SJSA1 (cell line): ENCODE results near the gene PROX2. TPM values are rescaled to one million over a fixed set of nuclear protein-coding genes. Genes with fewer than 3 reads are reported as not detected.

Source experiments
- DNase-seq, 2 experiments: peaks; one replicate each; pipeline ENCODE4 v3.0.0-alpha.2; 2015 to 2020; ENCODE audit warnings: low spot score in 2 of 2, low read depth in 1 of 2
- H3K27ac ChIP-seq: fragments of 250-450 bp; sonication (Bioruptor Pico); 2 replicates; pipeline ENCODE4 v1.5.1; 2020; ENCODE audit warnings: mild to moderate bottlenecking, moderate library complexity
- H3K27me3 ChIP-seq: fragments of 250-450 bp; sonication (Bioruptor Pico); replicated peaks from 2 replicates; pipeline ENCODE4 v1.5.1; 2020; ENCODE audit warnings: mild to moderate bottlenecking, moderate library complexity
- H3K36me3 ChIP-seq: fragments of 250-450 bp; sonication (Bioruptor Pico); 2 replicates; pipeline ENCODE4 v1.5.1; 2020; ENCODE audit warnings: mild to moderate bottlenecking
- H3K4me1 ChIP-seq: fragments of 250-450 bp; sonication (Bioruptor Pico); replicated peaks from 2 replicates; pipeline ENCODE4 v1.6.1; 2021; ENCODE audit warnings: mild to moderate bottlenecking
- H3K4me3 ChIP-seq: fragments of 250-450 bp; sonication (Bioruptor Pico); 2 replicates; pipeline ENCODE4 v1.5.1; 2020; ENCODE audit warnings: mild to moderate bottlenecking
- H3K9me3 ChIP-seq: fragments of 250-450 bp; sonication (Bioruptor Pico); replicated peaks from 2 replicates; pipeline ENCODE4 v1.5.1; 2020; ENCODE audit warnings: mild to moderate bottlenecking
- total RNA-seq: library from RNA; depleted of rRNA; stranded (reverse); fragments of >200 nt; shearing (Covaris generic); gene quantifications from 2 replicates; pipeline ENCODE4 v1.2.3, GENCODE V29; 2014

Gene PROX2
- total RNA-seq, 1 experiment from 2014 or later = not detected

DNA sequence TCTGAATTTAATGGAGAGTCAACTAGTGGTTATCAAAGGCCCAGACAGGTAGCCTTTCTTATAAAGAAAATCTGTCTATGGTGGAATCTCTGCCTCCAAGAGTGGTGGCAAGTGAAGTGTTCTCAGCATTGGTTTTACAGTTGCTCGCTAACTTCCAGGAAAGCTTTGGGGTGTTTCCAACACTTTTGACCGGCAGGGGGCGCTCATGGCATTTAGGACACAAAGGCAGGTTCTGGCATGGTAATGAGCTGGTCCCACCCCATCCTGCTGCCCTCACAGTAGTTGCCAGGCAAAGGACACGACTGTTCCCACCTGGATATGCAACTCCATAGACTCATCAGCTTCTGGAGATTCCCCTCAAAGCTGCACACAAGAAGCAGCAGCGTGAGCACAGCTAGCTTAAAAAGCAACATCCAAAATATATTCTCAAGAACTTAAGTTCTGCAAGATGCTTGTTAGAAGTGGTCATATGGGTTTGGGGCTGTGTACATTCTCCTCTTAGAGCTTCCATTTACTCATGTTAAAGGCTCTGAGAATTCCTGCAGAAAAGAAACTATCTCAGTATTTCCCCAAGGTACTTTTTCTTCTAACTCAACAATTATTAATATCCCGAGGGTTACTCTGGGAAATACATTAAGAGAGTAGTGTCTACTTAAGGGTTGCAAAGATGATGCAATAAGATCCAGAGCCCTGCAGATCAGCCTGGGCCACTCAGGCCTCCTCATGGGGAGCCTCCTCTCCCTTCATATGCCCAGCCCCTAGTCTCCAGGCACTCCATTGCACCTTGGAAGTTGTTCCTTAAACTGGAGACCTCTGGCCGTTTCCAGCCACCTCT, 14.8 kb downstream of the PROX2 start:
- H3K36me3 ChIP-seq = no peaks in the 10 kb centered on the region
- DNase-seq = peak; percentile 52 to 84
- no peak overlapping the region for H3K27ac ChIP-seq
- H3K27me3 ChIP-seq = no peaks in the 10 kb centered on the region
- H3K4me1 ChIP-seq = no peaks in the 10 kb centered on the region
- no peak overlapping the region for H3K4me3 ChIP-seq
- no peaks in the 10 kb centered on the region for H3K9me3 ChIP-seq

GRCh38 chr14:74859757-74860552, 16.0 kb downstream of the PROX2 start:
- DNase-seq = no peak
- Histone ChIP-seq H3K27ac (no peak overlapping the region), H3K36me3 (no peaks in the 10 kb centered on the region), H3K27me3 (no peaks in the 10 kb centered on the region), H3K4me3 (no peak overlapping the region), H3K4me1 (no peaks in the 10 kb centered on the region), H3K9me3 (no peaks in the 10 kb centered on the region)

GRCh38 chr14:74858022-74858421, 17.9 kb downstream of the PROX2 start:
- Histone ChIP-seq H3K27me3 (no peaks in the 10 kb centered on the region), H3K4me1 (peaks cover 3% of the 10 kb centered on the region; the same call in 1 of the 2 replicates), H3K27ac (no peak overlapping the region), H3K36me3 (no peaks in the 10 kb centered on the region), H3K4me3 (no peak overlapping the region), H3K9me3 (no peaks in the 10 kb centered on the region)
- no peak for DNase-seq

DNA sequence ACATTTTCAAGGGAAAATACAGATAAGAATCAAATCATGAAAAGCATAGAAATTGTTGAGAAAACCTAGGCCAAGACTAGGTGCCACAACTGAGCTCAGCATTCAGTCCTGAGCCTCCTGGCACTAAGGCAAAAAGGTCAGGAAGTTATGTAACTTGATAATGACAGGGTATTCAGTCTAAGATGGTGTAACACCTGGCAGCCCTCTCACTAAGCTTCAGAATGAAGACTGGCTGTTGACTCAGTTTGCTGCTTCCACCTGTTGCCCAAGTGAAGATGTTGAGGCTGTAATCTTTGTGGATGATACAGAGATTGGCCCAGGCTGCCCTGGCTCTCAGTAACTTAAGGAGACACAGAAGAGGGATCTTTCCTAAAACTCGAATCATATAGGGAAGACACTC, 19.6 kb downstream of the PROX2 start:
- Histone ChIP-seq H3K4me3 (no peak overlapping the region), H3K27me3 (no peaks in the 10 kb centered on the region), H3K27ac (no peak overlapping the region), H3K4me1 (peaks cover 8% of the 10 kb centered on the region; the same call in 1 of the 2 replicates), H3K9me3 (no peaks in the 10 kb centered on the region), H3K36me3 (no peaks in the 10 kb centered on the region)
- no peak for DNase-seq

DNA sequence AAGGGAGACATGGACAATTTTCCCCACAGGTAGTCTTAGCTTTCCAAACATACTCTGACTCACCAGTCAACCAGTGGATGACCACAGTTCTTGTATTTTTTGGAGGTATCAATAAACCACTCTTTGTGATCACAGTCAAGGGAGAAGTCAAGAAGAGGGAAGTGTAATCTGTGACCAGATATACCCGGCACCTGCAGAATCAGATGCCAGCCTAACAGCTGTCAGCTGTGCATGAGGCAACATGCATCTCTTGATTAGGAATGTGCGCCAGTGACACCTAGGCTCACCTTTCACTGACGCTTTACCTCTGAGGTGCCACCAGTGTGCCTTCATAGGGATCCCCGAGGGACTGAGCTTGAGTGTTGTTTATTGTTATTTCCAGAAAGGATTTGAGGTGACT, 20.0 kb downstream of the PROX2 start:
- Histone ChIP-seq H3K9me3 (no peaks in the 10 kb centered on the region), H3K36me3 (no peaks in the 10 kb centered on the region), H3K4me3 (no peak overlapping the region), H3K4me1 (peaks cover 8% of the 10 kb centered on the region; the same call in 1 of the 2 replicates), H3K27ac (no peak overlapping the region), H3K27me3 (no peaks in the 10 kb centered on the region)
- no peak for DNase-seq

- no peaks in the 10 kb centered on the region for H3K9me3 ChIP-seq
- no peaks in the 10 kb centered on the region for H3K27me3 ChIP-seq
- peaks cover 8% of the 10 kb centered on the region; the same call in 1 of the 2 replicates for H3K4me1 ChIP-seq
- H3K27ac ChIP-seq = no peak overlapping the region
- no peak for DNase-seq
- H3K36me3 ChIP-seq = no peaks in the 10 kb centered on the region
- no peak overlapping the region for H3K4me3 ChIP-seq
Observed at GRCh38 chr14:74855021-74855420, 20.9 kb downstream of the PROX2 start.

DNA sequence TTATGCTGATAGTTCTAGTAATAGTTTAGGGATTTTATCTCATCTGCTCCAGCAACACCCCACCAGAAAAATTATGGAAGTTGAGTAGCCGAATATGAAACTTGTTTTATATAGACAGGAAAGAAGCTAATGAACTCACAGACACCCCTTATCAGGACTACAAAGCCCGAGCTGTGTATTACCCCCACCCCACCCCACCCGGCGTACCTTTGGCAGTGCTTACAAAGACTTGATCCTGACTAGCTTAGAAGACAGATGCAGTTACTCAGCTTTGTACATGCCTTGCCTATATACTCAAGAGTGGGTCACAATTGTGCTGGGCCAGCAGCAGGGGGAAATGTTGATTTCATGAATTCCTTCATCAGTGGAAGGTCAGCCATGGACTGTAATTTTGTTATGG, 22.4 kb downstream of the PROX2 start:
- H3K36me3 ChIP-seq = no peaks in the 10 kb centered on the region
- no peaks in the 10 kb centered on the region for H3K9me3 ChIP-seq
- H3K27ac ChIP-seq = no peak overlapping the region
- no peak overlapping the region for H3K4me3 ChIP-seq
- H3K4me1 ChIP-seq = peaks cover 8% of the 10 kb centered on the region; the same call in 1 of the 2 replicates
- no peak for DNase-seq
- H3K27me3 ChIP-seq = no peaks in the 10 kb centered on the region

GRCh38 chr14:74852922-74853530, 22.9 kb downstream of the PROX2 start:
- Histone ChIP-seq H3K27me3 (no peaks in the 10 kb centered on the region), H3K4me3 (no peak overlapping the region), H3K9me3 (no peaks in the 10 kb centered on the region), H3K27ac (no peak overlapping the region), H3K4me1 (peaks cover 8% of the 10 kb centered on the region; the same call in 1 of the 2 replicates), H3K36me3 (no peaks in the 10 kb centered on the region)
- DNase-seq = no peak

DNA sequence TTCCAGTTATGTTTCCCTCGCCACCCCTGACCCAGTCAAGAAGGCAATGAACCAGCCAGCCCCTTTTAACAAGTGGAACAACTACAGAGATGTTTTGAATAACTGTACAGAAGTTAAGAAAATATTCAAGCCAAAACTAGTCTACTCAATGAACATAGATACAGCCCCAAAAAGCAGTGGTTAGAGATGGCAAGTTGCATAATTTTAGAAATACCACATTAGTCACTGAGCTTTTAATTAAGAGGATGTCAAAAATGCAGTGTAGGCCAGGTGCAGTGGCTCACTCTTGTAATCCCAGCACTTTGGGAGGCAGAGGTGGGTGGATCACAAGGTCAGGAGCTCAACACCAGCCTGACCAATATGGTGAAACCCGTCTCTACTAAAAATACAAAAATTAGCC, 27.2 kb downstream of the PROX2 start:
- Histone ChIP-seq H3K36me3 (0 out of 2 replicates have a peak, but pooled peaks cover 3% of the 10 kb centered on the region), H3K9me3 (no peaks in the 10 kb centered on the region), H3K27ac (no peak overlapping the region), H3K4me1 (peaks cover 16% of the 10 kb centered on the region), H3K27me3 (no peaks in the 10 kb centered on the region), H3K4me3 (no peak overlapping the region)
- no peak for DNase-seq

- Histone ChIP-seq H3K27ac (no peak overlapping the region), H3K36me3 (0 out of 2 replicates have a peak, but pooled peaks cover 4% of the 10 kb centered on the region), H3K27me3 (no peaks in the 10 kb centered on the region), H3K9me3 (no peaks in the 10 kb centered on the region), H3K4me3 (no peak overlapping the region), H3K4me1 (peaks cover 7% of the 10 kb centered on the region)
- no peak for DNase-seq
Observed at GRCh38 chr14:74846968-74847665, 28.8 kb downstream of the PROX2 start.

DNA sequence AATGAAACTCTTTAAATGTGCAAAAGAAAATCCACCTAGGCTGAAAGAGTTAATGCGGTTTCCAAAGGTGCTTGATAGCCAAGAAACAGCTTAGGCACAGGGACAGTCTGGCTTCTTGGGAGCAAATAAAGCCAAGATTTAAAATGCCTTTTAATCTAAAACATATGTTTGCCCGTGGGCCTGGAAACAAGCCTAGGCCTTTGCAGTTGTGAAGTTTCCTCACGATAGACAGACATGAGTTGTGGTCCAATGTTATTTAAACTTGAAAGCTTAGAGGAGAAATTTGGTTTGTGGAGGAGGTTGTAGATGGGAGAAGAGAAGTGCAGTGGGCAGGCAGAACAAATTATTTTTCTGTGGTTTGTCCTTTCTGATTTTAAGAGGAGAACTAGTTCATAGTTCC, 29.8 kb downstream of the PROX2 start:
- Histone ChIP-seq H3K27ac (no peak overlapping the region), H3K4me1 (peaks cover 7% of the 10 kb centered on the region), H3K9me3 (no peaks in the 10 kb centered on the region), H3K27me3 (no peaks in the 10 kb centered on the region), H3K36me3 (0 out of 2 replicates have a peak, but pooled peaks cover 4% of the 10 kb centered on the region), H3K4me3 (no peak overlapping the region)
- DNase-seq = no peak

GRCh38 chr14:74843653-74844052, 32.3 kb downstream of the PROX2 start:
- H3K4me1 ChIP-seq = peaks cover 7% of the 10 kb centered on the region
- no peak overlapping the region for H3K27ac ChIP-seq
- no peak overlapping the region for H3K4me3 ChIP-seq
- peaks cover 12% of the 10 kb centered on the region; the same call in 1 of the 2 replicates for H3K36me3 ChIP-seq
- no peak for DNase-seq
- no peaks in the 10 kb centered on the region for H3K27me3 ChIP-seq
- no peaks in the 10 kb centered on the region for H3K9me3 ChIP-seq
